Keratinocyte (primary cell): ENCODE measurements around the gene SYF2.

Source experiments
- EZH2 ChIP-seq: IDR thresholded peaks from one replicate; pipeline ENCODE4 v1.6.1; 2012; ENCODE audit warnings: inconsistent platforms, mild to moderate bottlenecking, low read length, moderate library complexity
- TF ChIP-seq, protein P1 (sequence below), 3 experiments: IDR thresholded peaks in 1 of 3; conservative IDR thresholded peaks in 1 of 3; optimal IDR thresholded peaks in 1 of 3; 2 replicates in 2 of 3; 3 replicates in 1 of 3; pipeline versions ENCODE3 to v1.5.1; 2011; ENCODE audit warnings: low read length in 3 of 3, mild to moderate bottlenecking in 3 of 3, moderate library complexity in 2 of 3, control low read depth in 1 of 3, inconsistent platforms in 1 of 3; ENCODE audit not compliant: insufficient read depth in 2 of 3; ENCODE audit errors: extremely low read depth in 1 of 3

DNA sequence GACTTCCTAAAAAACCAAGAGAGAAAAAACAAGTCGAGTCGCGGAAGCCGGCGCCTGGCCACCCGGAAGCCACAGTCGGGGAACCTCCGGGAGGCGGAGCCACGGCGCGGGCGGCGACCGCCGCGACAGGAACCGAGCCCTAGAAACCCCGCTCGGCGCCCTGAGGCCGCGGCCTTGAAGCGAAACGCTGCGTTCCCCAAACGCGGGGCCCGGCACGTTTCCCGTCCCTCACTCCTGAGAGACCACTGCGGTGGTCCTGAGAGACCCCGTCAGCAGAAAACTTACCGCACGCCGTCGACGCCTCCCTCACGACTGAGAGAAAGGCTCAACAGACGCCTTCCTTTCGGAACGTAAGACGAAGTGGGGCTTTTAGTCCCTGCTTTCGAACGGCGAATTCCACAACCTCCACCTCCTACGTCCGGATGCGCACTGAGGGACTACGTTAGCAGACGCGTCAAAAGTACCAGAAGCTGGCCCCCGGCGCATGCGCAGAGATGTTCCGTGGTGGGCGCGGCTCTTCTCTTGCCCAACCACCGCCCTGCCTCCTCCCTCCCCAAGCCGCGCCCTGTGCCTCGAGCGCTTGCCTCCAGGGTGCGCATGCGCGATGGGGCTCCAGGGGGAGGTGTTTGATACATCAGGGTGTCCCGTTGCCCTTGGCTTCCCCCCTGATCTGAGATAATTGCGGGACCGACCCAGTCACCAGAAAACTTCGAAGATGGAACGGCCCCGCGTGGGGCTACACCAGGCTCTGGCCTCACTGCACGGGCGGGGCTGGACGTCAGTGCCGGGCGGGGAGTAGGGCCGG lies 14.9 kb upstream of the SYF2 start, which contains the start of gene RSRP1:
- TF ChIP-seq, protein P1, sequence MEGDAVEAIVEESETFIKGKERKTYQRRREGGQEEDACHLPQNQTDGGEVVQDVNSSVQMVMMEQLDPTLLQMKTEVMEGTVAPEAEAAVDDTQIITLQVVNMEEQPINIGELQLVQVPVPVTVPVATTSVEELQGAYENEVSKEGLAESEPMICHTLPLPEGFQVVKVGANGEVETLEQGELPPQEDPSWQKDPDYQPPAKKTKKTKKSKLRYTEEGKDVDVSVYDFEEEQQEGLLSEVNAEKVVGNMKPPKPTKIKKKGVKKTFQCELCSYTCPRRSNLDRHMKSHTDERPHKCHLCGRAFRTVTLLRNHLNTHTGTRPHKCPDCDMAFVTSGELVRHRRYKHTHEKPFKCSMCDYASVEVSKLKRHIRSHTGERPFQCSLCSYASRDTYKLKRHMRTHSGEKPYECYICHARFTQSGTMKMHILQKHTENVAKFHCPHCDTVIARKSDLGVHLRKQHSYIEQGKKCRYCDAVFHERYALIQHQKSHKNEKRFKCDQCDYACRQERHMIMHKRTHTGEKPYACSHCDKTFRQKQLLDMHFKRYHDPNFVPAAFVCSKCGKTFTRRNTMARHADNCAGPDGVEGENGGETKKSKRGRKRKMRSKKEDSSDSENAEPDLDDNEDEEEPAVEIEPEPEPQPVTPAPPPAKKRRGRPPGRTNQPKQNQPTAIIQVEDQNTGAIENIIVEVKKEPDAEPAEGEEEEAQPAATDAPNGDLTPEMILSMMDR (optimal IDR thresholded peaks at IDR 0.05 in 1 of 3, IDR thresholded peaks at IDR 0.05 in 1 of 3, conservative IDR thresholded peaks at IDR 0.05 in 1 of 3; ENCODE audit: extremely low read depth in 1 of 3, insufficient read depth in 2 of 3, low read length in 3 of 3): no peak
- no peak for TF ChIP-seq EZH2
